SK-MEL-5 (cell line): Measurements from ENCODE around the gene MCRS1. TPM values are rescaled to one million over a fixed set of nuclear protein-coding genes. Genes with fewer than 3 reads are reported as not detected.
A peak's percentile ranks its signal among the peaks of the same experiment; 100 is the strongest.

Experiments used
- DNase-seq: peaks from one replicate; pipeline ENCODE4 v3.0.0-alpha.2; 2016; ENCODE audit warnings: low read depth, low spot score
- in situ Hi-C: cut with HindIII; loops from 2 replicates; pipeline ENCODE4 v1.10.0; 2016; ENCODE audit warnings: low sequenced_read_pairs, high pct_unique_total_duplicates, low pct_unique_long_range_greater_than_20kb
- total RNA-seq: library from RNA; depleted of rRNA; stranded (reverse); fragments of >200 nt; shearing (Covaris generic); gene quantifications from 2 replicates; pipeline ENCODE4 v1.2.3, GENCODE V29; 2014

The MCRS1 gene
- total RNA-seq, 1 experiment from 2014 or later = 42.5 TPM

- in situ Hi-C loops = no loop called here
- DNase-seq = no peak
These were observed 18.9 kb downstream of the MCRS1 start for GRCh38 chr12:49548822-49549648.

- DNase-seq = no peak
These were observed 19.5 kb downstream of the MCRS1 start for GRCh38 chr12:49548481-49548821.

GRCh38 chr12:49547090-49547690, 20.8 kb downstream of the MCRS1 start:
- in situ Hi-C loops = no loop called here
- no peak for DNase-seq

More at GRCh38 chr12:49548481-49548821, 19.5 kb downstream of the MCRS1 start:
- in situ Hi-C loops = no loop called here

- in situ Hi-C loops = no loop called here
- DNase-seq = no peak
These were observed 21.5 kb downstream of the MCRS1 start for GRCh38 chr12:49546481-49546880.

- in situ Hi-C loops = no loop called here
- no peak for DNase-seq
These were observed 22.1 kb downstream of the MCRS1 start for GRCh38 chr12:49545815-49546214.

GRCh38 chr12:49543914-49544815, 23.8 kb downstream of the MCRS1 start:
- DNase-seq = no peak
- in situ Hi-C loops = no loop called here

- no peak for DNase-seq
- in situ Hi-C loops = no loop called here
These were observed 24.6 kb downstream of the MCRS1 start for GRCh38 chr12:49543221-49543913.

- DNase-seq = no peak
- in situ Hi-C loops = no loop called here
These were observed 25.3 kb downstream of the MCRS1 start for GRCh38 chr12:49542592-49543160.

- DNase-seq = no peak
- in situ Hi-C loops = no loop called here
These were observed 25.9 kb downstream of the MCRS1 start for GRCh38 chr12:49541911-49542505.

GRCh38 chr12:49541140-49541861, 26.6 kb downstream of the MCRS1 start:
- DNase-seq = no peak
- in situ Hi-C loops = no loop called here

GRCh38 chr12:49540229-49541139, 27.5 kb downstream of the MCRS1 start:
- no peak for DNase-seq
- in situ Hi-C loops = no loop called here

GRCh38 chr12:49539406-49540228, 28.3 kb downstream of the MCRS1 start:
- in situ Hi-C loops = no loop called here

GRCh38 chr12:49538510-49539403, 29.2 kb downstream of the MCRS1 start, which contains the start of gene KCNH3:
Gene KCNH3, plus strand, starts transcription at chr12:49539030. Its CDS starts 387 bp downstream, at chr12:49539417.
- DNase-seq = peak; percentile 60
- in situ Hi-C loops = no loop called here

More at GRCh38 chr12:49539406-49540228, 28.3 kb downstream of the MCRS1 start:
- DNase-seq = no peak
